ENCODE results near the gene AJAP1. TPM values are rescaled to one million over a fixed set of nuclear protein-coding genes. Genes with fewer than 3 reads are reported as not detected.

The AJAP1 gene
- total and polyA plus RNA-seq, 12 donors, result 0.07 to 2.2 (median 0.44) TPM

DNA sequence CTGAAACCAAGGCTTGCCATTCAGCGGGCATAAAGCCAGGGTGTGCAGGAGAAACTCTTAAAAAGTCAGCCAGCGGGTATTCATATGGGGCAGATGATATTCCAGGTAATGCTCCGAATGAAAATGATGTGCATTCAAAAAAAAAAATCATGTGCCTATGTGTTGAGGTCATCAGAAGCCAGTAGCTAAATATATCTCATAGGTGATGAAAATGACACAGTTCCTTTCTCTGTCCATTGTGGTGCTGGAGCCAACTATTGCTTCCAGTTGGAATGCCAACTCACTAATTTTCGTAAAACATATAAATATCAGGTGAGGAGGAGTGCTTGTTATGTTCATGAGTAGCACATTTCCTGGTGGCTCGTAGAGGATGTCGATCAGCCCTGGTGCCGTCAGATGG, 23.2 kb downstream of the AJAP1 start:
- TF ChIP-seq, protein P1, sequence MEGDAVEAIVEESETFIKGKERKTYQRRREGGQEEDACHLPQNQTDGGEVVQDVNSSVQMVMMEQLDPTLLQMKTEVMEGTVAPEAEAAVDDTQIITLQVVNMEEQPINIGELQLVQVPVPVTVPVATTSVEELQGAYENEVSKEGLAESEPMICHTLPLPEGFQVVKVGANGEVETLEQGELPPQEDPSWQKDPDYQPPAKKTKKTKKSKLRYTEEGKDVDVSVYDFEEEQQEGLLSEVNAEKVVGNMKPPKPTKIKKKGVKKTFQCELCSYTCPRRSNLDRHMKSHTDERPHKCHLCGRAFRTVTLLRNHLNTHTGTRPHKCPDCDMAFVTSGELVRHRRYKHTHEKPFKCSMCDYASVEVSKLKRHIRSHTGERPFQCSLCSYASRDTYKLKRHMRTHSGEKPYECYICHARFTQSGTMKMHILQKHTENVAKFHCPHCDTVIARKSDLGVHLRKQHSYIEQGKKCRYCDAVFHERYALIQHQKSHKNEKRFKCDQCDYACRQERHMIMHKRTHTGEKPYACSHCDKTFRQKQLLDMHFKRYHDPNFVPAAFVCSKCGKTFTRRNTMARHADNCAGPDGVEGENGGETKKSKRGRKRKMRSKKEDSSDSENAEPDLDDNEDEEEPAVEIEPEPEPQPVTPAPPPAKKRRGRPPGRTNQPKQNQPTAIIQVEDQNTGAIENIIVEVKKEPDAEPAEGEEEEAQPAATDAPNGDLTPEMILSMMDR (IDR thresholded peaks at IDR 0.05), result no peak
- no peak for TF ChIP-seq POLR2A (IDR thresholded peaks at IDR 0.05)
- no peaks in the 10 kb centered on the region for H3K4me1 ChIP-seq (replicated peaks in 1 of 2)
- no peak overlapping the region for H3K27ac ChIP-seq
- DNase-seq, result no peak
- 80 to 87% (median 81%) methylated on average over 7 of the region's 7 CpGs for WGBS, 4 donors
- intact Hi-C loops (cut with DNase I), result no loop called here
- no peaks in the 10 kb centered on the region for H3K36me3 ChIP-seq (replicated peaks in 1 of 2)
- H3K9me3 ChIP-seq (replicated peaks in 1 of 3), result no peaks in the 10 kb centered on the region
- no peak overlapping the region for H3K4me3 ChIP-seq
- H3K27me3 ChIP-seq, result no peaks in the 10 kb centered on the region

DNA sequence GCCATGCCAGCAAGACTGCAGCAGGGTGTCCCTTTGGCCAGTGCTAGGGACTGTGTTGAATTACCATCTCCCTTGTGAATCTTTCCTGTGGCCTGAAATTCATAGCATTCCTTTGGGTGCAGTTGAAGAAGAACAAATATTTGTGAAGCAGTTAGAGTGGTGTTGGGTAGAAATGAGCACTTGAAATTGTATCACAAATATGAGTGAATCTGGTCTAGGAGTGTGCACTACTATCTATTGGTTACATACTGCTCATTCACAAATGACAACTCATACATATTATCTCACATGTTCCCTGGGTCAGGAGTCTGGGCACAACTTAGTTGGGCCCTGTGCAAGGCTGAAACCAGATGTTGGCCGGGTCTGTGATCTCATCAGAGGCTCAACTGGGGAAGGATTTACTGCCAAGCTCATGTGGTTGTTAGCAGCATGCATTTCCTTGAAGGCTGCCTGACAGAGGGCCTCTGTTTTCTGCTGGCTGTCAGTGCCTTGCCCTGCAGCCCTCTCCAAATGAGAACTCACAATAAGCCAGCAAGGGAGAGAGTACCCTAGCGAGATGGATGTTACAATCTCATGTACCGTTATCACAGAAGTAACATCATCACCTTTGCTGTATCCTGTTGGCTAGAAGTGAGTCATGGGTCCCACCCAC, 23.8 kb downstream of the AJAP1 start:
- Histone ChIP-seq H3K27ac (no peak overlapping the region), H3K4me1 (replicated peaks in 1 of 2) (no peaks in the 10 kb centered on the region), H3K4me3 (no peak overlapping the region), H3K27me3 (no peaks in the 10 kb centered on the region), H3K36me3 (replicated peaks in 1 of 2) (no peaks in the 10 kb centered on the region), H3K9me3 (replicated peaks in 1 of 3) (no peaks in the 10 kb centered on the region)
- intact Hi-C loops (cut with DNase I), result no loop called here
- no peak for DNase-seq
- no peak for TF ChIP-seq POLR2A (IDR thresholded peaks at IDR 0.05)
- TF ChIP-seq, protein P1 (IDR thresholded peaks at IDR 0.05), result no peak
- 61 to 87% (median 71%) methylated on average over 3 of the region's 3 CpGs for WGBS, 4 donors

DNA sequence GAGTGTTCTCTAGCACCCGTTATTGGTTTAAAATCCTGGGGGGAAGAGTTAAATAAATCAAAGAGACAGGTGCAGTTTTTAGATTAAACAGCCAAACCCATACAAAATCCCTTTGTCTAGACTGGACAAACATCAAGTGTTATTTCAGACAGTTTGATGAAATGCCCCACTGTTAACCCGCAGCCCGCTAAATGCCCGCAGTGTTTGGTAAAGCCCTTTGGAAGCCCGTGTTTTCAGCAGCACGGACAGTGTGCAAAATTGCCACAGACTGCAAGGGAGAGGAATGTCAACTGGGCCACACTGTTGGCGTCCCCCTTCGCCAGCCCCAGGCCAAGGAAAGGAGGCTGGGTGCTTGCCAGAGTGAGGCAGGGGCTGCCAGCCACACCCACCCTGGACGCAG, 26.6 kb downstream of the AJAP1 start:
- Histone ChIP-seq H3K27ac (no peak overlapping the region), H3K36me3 (replicated peaks in 1 of 2) (no peaks in the 10 kb centered on the region), H3K4me3 (no peak overlapping the region), H3K27me3 (no peaks in the 10 kb centered on the region), H3K9me3 (replicated peaks in 1 of 3) (no peaks in the 10 kb centered on the region), H3K4me1 (replicated peaks in 1 of 2) (no peaks in the 10 kb centered on the region)
- WGBS, 4 donors, result 74 to 78% (median 76%) methylated on average over 8 to 9 of the region's 9 CpGs
- intact Hi-C loops (cut with DNase I), result no loop called here
- TF ChIP-seq, protein P1 (IDR thresholded peaks at IDR 0.05), result no peak
- no peak for TF ChIP-seq POLR2A (IDR thresholded peaks at IDR 0.05)
- no peak for DNase-seq

DNA sequence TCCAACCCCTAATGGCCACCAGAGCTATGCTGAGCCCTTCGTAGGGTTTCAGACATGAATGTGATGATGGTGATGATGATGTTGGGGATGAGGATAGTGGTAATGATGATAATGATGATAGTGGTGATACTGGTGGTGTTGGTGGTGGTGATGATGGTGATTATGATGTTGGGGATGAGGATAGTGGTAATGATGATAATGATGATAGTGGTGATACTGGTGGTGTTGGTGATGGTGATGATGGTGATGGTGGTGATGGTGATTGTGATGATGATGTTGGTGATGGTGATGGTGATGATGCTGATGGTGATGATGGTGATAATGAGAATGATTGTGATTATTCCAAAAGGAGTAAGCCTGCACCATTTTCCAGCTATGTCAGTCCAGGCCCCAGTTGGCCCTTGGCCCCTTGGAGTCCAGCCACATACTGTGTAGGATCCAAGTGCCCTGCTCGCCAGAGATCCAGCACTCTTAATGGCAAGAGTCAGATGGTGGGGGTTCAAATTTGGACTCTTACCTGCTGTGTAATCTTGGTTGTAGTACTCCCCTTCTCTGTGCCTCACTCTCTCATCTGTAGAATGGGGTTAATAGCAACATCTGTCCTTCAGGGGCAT, 28.3 kb downstream of the AJAP1 start:
- no peak for DNase-seq
- intact Hi-C loops (cut with DNase I), result no loop called here
- TF ChIP-seq, protein P1 (IDR thresholded peaks at IDR 0.05), result no peak
- TF ChIP-seq POLR2A (IDR thresholded peaks at IDR 0.05), result no peak
- Histone ChIP-seq H3K27me3 (no peaks in the 10 kb centered on the region), H3K9me3 (replicated peaks in 1 of 3) (no peaks in the 10 kb centered on the region), H3K4me1 (replicated peaks in 1 of 2) (no peaks in the 10 kb centered on the region), H3K36me3 (replicated peaks in 1 of 2) (no peaks in the 10 kb centered on the region), H3K4me3 (no peak overlapping the region), H3K27ac (no peak overlapping the region)
- WGBS, 4 donors, result 59 to 82% (median 79%) methylated on average over 2 of the region's 2 CpGs
